WERI-Rb-1 (cell line): Measurements from ENCODE around the gene ANKMY2.

Experiments used
- DNase-seq: peaks from one replicate; pipeline ENCODE4 v3.0.0-alpha.2; 2020
- H3K27ac ChIP-seq: fragments of 250-450 bp; sonication (Bioruptor Pico); 2 replicates; pipeline ENCODE4 v1.5.1; 2020; ENCODE audit warnings: mild to moderate bottlenecking, moderate library complexity
- H3K27me3 ChIP-seq: fragments of 250-450 bp; sonication (Bioruptor Pico); 2 replicates; pipeline ENCODE4 v1.5.1; 2021; ENCODE audit warnings: mild to moderate bottlenecking, low read depth, moderate library complexity; ENCODE audit not compliant: insufficient read depth, severe bottlenecking
- H3K36me3 ChIP-seq: fragments of 250-450 bp; sonication (Bioruptor Pico); 2 replicates; pipeline ENCODE4 v1.5.1; 2020; ENCODE audit warnings: mild to moderate bottlenecking, moderate library complexity
- H3K4me3 ChIP-seq: 2 replicates; pipeline ENCODE4 v1.5.1; 2011; ENCODE audit warnings: low read depth, mild to moderate bottlenecking, control low read depth, low read length
- H3K9me3 ChIP-seq: fragments of 250-450 bp; sonication (Bioruptor Pico); 2 replicates; pipeline ENCODE4 v1.5.1; 2021; ENCODE audit warnings: mild to moderate bottlenecking, moderate library complexity; ENCODE audit not compliant: severe bottlenecking
- CTCF ChIP-seq: IDR thresholded peaks from 2 replicates; pipeline ENCODE4 v1.5.1; 2011; ENCODE audit warnings: low read depth, mild to moderate bottlenecking, control low read depth, inconsistent platforms, low read length

Gene ANKMY2

DNA sequence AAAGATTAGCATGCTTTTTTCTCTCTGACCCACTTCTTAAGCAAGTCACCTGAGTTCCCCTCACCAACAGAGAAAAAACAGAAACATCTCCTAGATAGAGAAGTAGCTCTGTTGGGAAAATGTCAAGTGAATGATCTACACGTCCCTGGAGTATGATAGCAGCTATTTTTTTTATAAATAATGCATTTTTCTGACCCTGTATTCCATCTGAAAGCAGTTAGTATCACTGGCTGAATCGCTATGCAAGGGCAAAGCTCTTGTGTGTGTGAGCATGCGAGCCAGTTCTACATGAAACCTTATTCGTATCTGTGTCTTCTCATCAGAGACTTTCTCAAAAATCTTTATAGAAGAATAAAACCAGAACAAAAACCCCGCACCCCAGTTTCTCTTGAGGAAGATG lies 8.2 kb downstream of the ANKMY2 start:
- no peak overlapping the region for H3K27ac ChIP-seq
- no peaks in the 10 kb centered on the region for H3K27me3 ChIP-seq
- 0 out of 2 replicates have a peak, but pooled peaks cover 2% of the 10 kb centered on the region for H3K36me3 ChIP-seq
- H3K4me3 ChIP-seq: no peak overlapping the region
- DNase-seq: no peak
- no peak for TF ChIP-seq CTCF
- H3K9me3 ChIP-seq: no peaks in the 10 kb centered on the region

GRCh38 chr7:16636555-16637101 lies 8.9 kb downstream of the ANKMY2 start:
- H3K27me3 ChIP-seq: no peaks in the 10 kb centered on the region
- no peak overlapping the region for H3K4me3 ChIP-seq
- no peak for TF ChIP-seq CTCF
- no peak overlapping the region for H3K27ac ChIP-seq
- 0 out of 2 replicates have a peak, but pooled peaks cover 2% of the 10 kb centered on the region for H3K36me3 ChIP-seq
- H3K9me3 ChIP-seq: no peaks in the 10 kb centered on the region
- no peak for DNase-seq

GRCh38 chr7:16634271-16634738 lies 11.2 kb downstream of the ANKMY2 start:
- H3K36me3 ChIP-seq: 0 out of 2 replicates have a peak, but pooled peaks cover 2% of the 10 kb centered on the region
- TF ChIP-seq CTCF: no peak
- no peak for DNase-seq

GRCh38 chr7:16630654-16631053 lies 14.9 kb downstream of the ANKMY2 start:
- Histone ChIP-seq H3K27ac (no peak overlapping the region), H3K4me3 (no peak overlapping the region), H3K27me3 (no peaks in the 10 kb centered on the region), H3K36me3 (no peaks in the 10 kb centered on the region; the same call in 1 of the 2 replicates), H3K9me3 (no peaks in the 10 kb centered on the region)
- no peak for TF ChIP-seq CTCF
- no peak for DNase-seq

More at GRCh38 chr7:16634271-16634738, 11.2 kb downstream of the ANKMY2 start:
- no peaks in the 10 kb centered on the region for H3K27me3 ChIP-seq
- H3K9me3 ChIP-seq: no peaks in the 10 kb centered on the region
- no peak overlapping the region for H3K27ac ChIP-seq
- no peak overlapping the region for H3K4me3 ChIP-seq

DNA sequence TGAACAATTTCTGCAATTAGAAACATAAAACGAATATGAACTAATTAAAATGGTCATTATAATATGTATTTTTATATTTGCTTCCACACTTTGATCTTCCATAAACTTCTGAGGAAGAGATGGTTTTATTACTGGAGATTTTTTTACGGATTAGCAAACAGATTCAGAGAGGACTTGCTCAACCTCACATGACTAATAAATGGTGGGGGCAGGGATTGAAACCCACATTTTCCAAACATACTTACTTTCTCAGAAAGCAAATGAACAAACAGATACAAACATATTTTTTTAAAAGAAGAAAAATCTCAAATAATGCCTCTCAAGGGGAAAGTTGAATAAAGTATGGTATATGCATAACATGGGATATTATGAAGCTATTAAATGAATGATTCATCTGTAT lies 18.3 kb downstream of the ANKMY2 start:
- no peak for TF ChIP-seq CTCF
- H3K27ac ChIP-seq: no peak overlapping the region
- H3K27me3 ChIP-seq: no peaks in the 10 kb centered on the region
- no peak overlapping the region for H3K4me3 ChIP-seq
- no peak for DNase-seq
- no peaks in the 10 kb centered on the region for H3K9me3 ChIP-seq
- H3K36me3 ChIP-seq: peaks cover 11% of the 10 kb centered on the region

DNA sequence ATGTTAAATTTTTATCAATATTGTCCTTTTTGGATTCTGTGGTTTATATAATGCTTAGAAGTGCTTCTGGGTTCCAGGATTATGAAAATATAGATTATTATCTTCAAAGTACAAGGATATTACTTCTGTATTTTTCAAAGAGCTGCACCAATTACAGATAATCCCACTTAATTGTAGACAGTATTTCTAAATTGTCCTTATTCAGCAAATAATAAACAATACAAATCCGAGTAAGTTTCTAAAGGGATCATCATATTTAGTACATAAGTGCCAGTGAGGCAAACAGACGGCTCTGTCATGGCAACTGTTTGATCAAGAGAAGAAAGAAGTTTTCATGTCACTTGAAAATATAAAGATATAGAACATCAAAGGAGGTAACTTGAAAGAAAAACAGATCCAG lies 19.2 kb downstream of the ANKMY2 start:
- DNase-seq: no peak
- no peak overlapping the region for H3K27ac ChIP-seq
- no peaks in the 10 kb centered on the region for H3K27me3 ChIP-seq
- TF ChIP-seq CTCF: no peak
- H3K9me3 ChIP-seq: no peaks in the 10 kb centered on the region
- no peak overlapping the region for H3K4me3 ChIP-seq
- H3K36me3 ChIP-seq: peaks cover 14% of the 10 kb centered on the region
